HepG2 (cell line): Measurements from ENCODE around the gene DAB1. TPM values are rescaled to one million over a fixed set of nuclear protein-coding genes. Genes with fewer than 3 reads are reported as not detected.

Experiments used
- CHD4 ChIP-seq: fragments of 200-600 bp; sonication (generic); IDR thresholded peaks from 2 replicates; pipeline ENCODE4 v1.7.0; 2017; ENCODE audit warnings: mild to moderate bottlenecking, low read length, borderline replicate concordance
- DZIP1 ChIP-seq: sonication (generic); formaldehyde crosslinking; IDR thresholded peaks from 2 replicates; pipeline ENCODE4 v1.5.0; 2020; ENCODE audit warnings: mild to moderate bottlenecking, missing genetic modification reagents
- EP300 ChIP-seq, 3 experiments: sonication (generic) in 1 of 3; formaldehyde crosslinking in 1 of 3; IDR thresholded peaks; 2 replicates each; pipeline versions ENCODE4 v1.5.1 to v1.6.1; 2011 to 2020; ENCODE audit warnings: low read depth in 2 of 3, low read length in 2 of 3, borderline replicate concordance in 1 of 3, improper control_type of control experiment in 1 of 3, mild to moderate bottlenecking in 1 of 3, missing genetic modification reagents in 1 of 3, moderate library complexity in 1 of 3
- ETV5 ChIP-seq: IDR thresholded peaks from 2 replicates; pipeline ENCODE4 v1.6.1; 2018; ENCODE audit warnings: missing biosample characterization, missing genetic modification reagents, inconsistent platforms, borderline replicate concordance
- HDAC2 ChIP-seq: sonication (generic); formaldehyde crosslinking; IDR thresholded peaks from 2 replicates; pipeline ENCODE4 v1.4.0; 2020; ENCODE audit warnings: missing genetic modification reagents
- KLF13 ChIP-seq: sonication (generic); formaldehyde crosslinking; IDR thresholded peaks from 2 replicates; pipeline ENCODE4 v1.4.0; 2020; ENCODE audit warnings: mild to moderate bottlenecking, missing genetic modification reagents
- NCOA5 ChIP-seq: sonication (generic); formaldehyde crosslinking; IDR thresholded peaks from 2 replicates; pipeline ENCODE4 v1.4.0; 2020; ENCODE audit warnings: missing genetic modification reagents
- REL ChIP-seq: sonication (generic); formaldehyde crosslinking; conservative IDR thresholded peaks from 2 replicates; pipeline ENCODE4 v1.8.0; 2022; ENCODE audit warnings: mild to moderate bottlenecking, missing genetic modification reagents, moderate library complexity
- SNAPC4 ChIP-seq: sonication (generic); formaldehyde crosslinking; IDR thresholded peaks from 2 replicates; pipeline ENCODE4 v1.4.0; 2020; ENCODE audit warnings: mild to moderate bottlenecking, missing genetic modification reagents
- SRF ChIP-seq: IDR thresholded peaks from 2 replicates; pipeline ENCODE4 v1.6.1; 2011; ENCODE audit warnings: mild to moderate bottlenecking, low read depth, low read length, moderate library complexity
- ZBTB7A ChIP-seq: sonication (generic); formaldehyde crosslinking; IDR thresholded peaks from 2 replicates; pipeline ENCODE4 v1.8.0; 2022; ENCODE audit warnings: mild to moderate bottlenecking, missing genetic modification reagents
- ZHX2 ChIP-seq, 2 experiments: sonication (generic) in 1 of 2; formaldehyde crosslinking in 1 of 2; IDR thresholded peaks; 2 replicates each; pipeline versions ENCODE4 v1.6.1 to v1.9.0; 2014 to 2022; ENCODE audit warnings: antibody characterized with exemption in 1 of 2, borderline replicate concordance in 1 of 2, inconsistent platforms in 1 of 2, low read depth in 1 of 2, missing genetic modification reagents in 1 of 2
- ZNF326 ChIP-seq: sonication (generic); formaldehyde crosslinking; IDR thresholded peaks from 2 replicates; pipeline ENCODE4 v1.4.0; 2020; ENCODE audit warnings: missing genetic modification reagents, borderline replicate concordance
- ZNF501 ChIP-seq: sonication (generic); formaldehyde crosslinking; IDR thresholded peaks from 2 replicates; pipeline ENCODE4 v1.5.1; 2020; ENCODE audit warnings: mild to moderate bottlenecking, moderate library complexity, missing genetic modification reagents
- ZSCAN31 ChIP-seq: sonication (generic); formaldehyde crosslinking; IDR thresholded peaks from 2 replicates; pipeline ENCODE4 v1.5.0; 2020; ENCODE audit warnings: low read depth, mild to moderate bottlenecking, missing genetic modification reagents
- polyA plus RNA-seq, 8 experiments: library from polyadenylated mRNA; depleted of rRNA in 3 of 8; stranded (reverse) in 7 of 8; unstranded in 1 of 8; fragments of >200 nt; fragmentation: Illumina TruSeq in 4 of 8; extraction: Trizol in 4 of 8; gene quantifications; 2 replicates each; pipeline versions ENCODE4 v1.2.1 to v1.2.3, GENCODE V29; 2011 to 2016; ENCODE audit warnings: low read depth in 4 of 8, missing spikeins in 1 of 8, mixed read lengths in 1 of 8; ENCODE audit not compliant: insufficient read depth in 1 of 8
- total RNA-seq, 5 experiments: library from RNA; depleted of rRNA; stranded (reverse); fragments of >200 nt; fragmentation: Illumina TruSeq; extraction: Trizol; gene quantifications; 2 replicates each; pipeline ENCODE4 v1.2.3, GENCODE V29; 2016; ENCODE audit warnings: low read depth in 1 of 5

Gene DAB1
- total and polyA plus RNA-seq, 2 of the 13 experiments (the other 11 are each of a cell fraction or from before 2014, with no cell fraction given): 0.04 to 0.13 TPM

- TF ChIP-seq SNAPC4 (CRISPR knock-in tag): no peak
- no peak for TF ChIP-seq ZNF501
- TF ChIP-seq REL (CRISPR knock-in tag): no peak
- peak; percentile 84; the same call in 1 of the 2 replicates for TF ChIP-seq ETV5 (CRISPR knock-in tag)
- TF ChIP-seq SRF: no peak
- TF ChIP-seq NCOA5 (CRISPR knock-in tag): no peak
- TF ChIP-seq DZIP1 (CRISPR knock-in tag): no peak
- TF ChIP-seq ZHX2 (IDR thresholded peaks at IDR 0.05; ENCODE audit: low read depth): no peak
- no peak for TF ChIP-seq ZHX2 (CRISPR knock-in tag; IDR thresholded peaks at IDR 0.05; ENCODE audit: borderline replicate concordance)
- no peak for TF ChIP-seq ZNF326
- peak in 1 of 2 experiments; percentile 93; a peak in 2 of 4 replicates for TF ChIP-seq EP300 (IDR thresholded peaks at IDR 0.05; ENCODE audit: low read depth in 2 of 2, low read length in 2 of 2)
- TF ChIP-seq EP300 (CRISPR knock-in tag; IDR thresholded peaks at IDR 0.05; ENCODE audit: borderline replicate concordance): 0 out of 2 replicates have a peak, but pooled peaks have one; percentile 54
- no peak for TF ChIP-seq ZBTB7A (CRISPR knock-in tag)
- no peak for TF ChIP-seq ZSCAN31 (CRISPR knock-in tag)
- no peak for TF ChIP-seq KLF13 (CRISPR knock-in tag)
- TF ChIP-seq CHD4: no peak
- peak; percentile 76 for TF ChIP-seq HDAC2 (CRISPR knock-in tag)
Observed at GRCh38 chr1:57464756-57465155, 40.9 kb upstream of the DAB1 start (continued).
